LNCaP clone FGC (cell line): Measurements from ENCODE around the gene NECAB2.
A peak's percentile ranks its signal among the peaks of the same experiment; 100 is the strongest.

ENCODE experiments used
- DNase-seq: peaks from one replicate; pipeline ENCODE4 v3.0.0-alpha.2; 2011; ENCODE audit warnings: low read depth
- H3K4me3 ChIP-seq: 2 replicates; pipeline ENCODE4 v1.5.1; 2011; ENCODE audit warnings: mild to moderate bottlenecking, low read depth, low read length, control low read depth
- TF ChIP-seq, protein P1 (sequence below): IDR thresholded peaks from 2 replicates; pipeline ENCODE4 v1.5.1; 2012; ENCODE audit warnings: mild to moderate bottlenecking; ENCODE audit not compliant: control insufficient read depth, insufficient read depth; ENCODE audit errors: extremely low read depth

Gene NECAB2

DNA sequence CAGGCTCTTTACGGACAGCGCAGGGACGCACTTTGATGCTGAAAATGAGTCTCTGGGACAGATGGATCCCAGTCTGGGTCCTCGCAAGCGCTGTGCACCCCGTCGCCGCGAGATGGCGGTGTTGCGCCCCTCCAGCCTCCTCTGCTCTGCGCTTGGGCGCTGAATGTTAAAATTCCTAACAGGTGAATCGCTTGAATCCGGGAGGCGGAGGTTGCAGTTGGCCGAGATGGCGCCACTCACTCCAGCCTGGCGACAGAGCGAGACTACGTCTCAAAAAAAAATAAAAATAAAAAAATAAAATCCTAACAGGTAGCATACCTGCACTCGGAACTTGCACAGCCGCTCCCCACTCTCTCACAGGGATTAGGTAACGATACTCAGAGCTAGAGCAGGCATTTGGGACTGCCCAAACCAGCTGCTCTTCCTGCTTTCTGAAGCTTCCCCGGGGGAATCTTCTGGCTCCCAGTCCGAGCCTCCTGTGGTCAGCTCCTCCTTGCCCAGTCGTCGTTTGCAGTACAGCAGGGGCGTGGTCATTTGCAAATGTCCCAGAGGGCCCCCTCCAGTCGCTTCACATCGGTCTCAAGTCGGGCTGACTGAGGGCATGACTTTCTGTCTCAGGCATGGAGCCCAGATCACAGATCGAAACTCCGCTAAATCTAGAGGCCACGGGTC is 41.2 kb upstream of the NECAB2 start:
- H3K4me3 ChIP-seq = peak overlapping the region; percentile 44
- peak; percentile 49 for DNase-seq
- TF ChIP-seq, protein P1, sequence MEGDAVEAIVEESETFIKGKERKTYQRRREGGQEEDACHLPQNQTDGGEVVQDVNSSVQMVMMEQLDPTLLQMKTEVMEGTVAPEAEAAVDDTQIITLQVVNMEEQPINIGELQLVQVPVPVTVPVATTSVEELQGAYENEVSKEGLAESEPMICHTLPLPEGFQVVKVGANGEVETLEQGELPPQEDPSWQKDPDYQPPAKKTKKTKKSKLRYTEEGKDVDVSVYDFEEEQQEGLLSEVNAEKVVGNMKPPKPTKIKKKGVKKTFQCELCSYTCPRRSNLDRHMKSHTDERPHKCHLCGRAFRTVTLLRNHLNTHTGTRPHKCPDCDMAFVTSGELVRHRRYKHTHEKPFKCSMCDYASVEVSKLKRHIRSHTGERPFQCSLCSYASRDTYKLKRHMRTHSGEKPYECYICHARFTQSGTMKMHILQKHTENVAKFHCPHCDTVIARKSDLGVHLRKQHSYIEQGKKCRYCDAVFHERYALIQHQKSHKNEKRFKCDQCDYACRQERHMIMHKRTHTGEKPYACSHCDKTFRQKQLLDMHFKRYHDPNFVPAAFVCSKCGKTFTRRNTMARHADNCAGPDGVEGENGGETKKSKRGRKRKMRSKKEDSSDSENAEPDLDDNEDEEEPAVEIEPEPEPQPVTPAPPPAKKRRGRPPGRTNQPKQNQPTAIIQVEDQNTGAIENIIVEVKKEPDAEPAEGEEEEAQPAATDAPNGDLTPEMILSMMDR = peak; percentile 98

DNA sequence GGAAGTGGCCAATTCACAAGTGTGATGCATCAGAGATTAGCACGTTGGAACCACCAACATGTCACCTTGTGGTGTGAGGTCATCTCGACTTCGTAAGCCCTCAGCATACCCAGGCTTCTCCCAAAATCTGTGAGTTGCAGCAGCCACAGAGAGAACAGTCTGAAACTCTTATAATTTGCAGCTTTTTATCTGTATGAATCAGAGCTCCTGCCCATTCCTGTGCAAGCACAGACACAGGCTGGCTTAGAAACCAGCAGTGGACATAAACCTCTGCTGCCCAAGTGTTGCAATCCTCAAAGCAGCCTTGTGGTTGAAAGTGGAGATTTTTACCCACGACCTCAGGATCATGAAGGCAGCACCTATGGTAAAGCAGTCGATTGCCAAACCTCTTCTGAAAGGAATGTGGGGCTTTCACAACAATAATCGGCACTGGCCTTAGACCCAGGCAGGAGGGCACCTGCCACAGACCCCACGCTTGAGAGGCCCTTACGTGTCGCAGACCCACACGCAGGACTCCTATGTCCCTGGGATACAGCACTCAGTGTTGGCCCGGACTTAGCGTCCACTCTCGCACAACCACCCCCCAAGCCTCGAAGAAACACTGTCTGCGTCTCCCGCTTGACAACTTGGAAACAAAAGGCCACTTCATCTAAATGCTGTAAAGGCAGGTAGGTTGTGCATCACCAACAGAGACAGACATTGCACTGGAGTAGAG is 39.5 kb upstream of the NECAB2 start:
- DNase-seq = no peak
- TF ChIP-seq, protein P1 = no peak
- H3K4me3 ChIP-seq = no peak overlapping the region

DNA sequence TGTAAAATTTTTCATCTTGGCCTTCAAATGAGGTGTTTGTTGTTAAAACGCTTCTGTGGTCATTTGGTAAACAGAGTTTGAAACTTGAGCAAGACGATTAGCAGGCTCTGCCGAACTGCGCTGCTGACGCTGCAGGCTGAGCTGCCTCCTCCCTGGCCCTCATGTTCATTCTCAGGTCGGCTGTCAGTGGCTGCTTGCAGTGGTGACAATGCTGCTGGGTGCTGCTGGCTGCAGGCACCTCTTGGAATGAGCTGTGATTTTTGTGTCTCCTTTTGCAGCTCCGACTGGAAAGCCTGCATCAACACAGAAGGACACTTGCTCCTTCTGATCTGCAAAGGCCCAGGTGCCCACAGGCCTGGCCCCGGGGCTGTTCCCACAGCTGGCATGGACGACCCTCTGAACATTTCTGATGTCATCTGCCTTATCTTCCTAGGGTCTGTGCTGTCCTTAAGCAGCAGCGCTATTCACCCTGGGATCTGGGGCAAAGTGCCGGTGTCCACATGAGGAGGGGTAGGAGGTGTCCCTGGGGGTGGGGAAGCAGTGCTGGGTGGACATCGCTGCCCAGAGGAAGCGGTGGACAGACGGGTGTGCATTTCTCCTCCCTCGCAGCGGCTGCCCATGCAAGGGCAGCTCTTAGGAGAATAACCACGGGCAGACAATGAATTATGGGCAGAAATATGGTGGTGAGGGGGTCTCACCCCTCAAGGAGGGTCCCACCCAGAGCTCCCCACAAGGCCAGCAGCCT is 38.1 kb upstream of the NECAB2 start:
- TF ChIP-seq, protein P1 = no peak
- DNase-seq = no peak
- H3K4me3 ChIP-seq = no peak overlapping the region

DNA sequence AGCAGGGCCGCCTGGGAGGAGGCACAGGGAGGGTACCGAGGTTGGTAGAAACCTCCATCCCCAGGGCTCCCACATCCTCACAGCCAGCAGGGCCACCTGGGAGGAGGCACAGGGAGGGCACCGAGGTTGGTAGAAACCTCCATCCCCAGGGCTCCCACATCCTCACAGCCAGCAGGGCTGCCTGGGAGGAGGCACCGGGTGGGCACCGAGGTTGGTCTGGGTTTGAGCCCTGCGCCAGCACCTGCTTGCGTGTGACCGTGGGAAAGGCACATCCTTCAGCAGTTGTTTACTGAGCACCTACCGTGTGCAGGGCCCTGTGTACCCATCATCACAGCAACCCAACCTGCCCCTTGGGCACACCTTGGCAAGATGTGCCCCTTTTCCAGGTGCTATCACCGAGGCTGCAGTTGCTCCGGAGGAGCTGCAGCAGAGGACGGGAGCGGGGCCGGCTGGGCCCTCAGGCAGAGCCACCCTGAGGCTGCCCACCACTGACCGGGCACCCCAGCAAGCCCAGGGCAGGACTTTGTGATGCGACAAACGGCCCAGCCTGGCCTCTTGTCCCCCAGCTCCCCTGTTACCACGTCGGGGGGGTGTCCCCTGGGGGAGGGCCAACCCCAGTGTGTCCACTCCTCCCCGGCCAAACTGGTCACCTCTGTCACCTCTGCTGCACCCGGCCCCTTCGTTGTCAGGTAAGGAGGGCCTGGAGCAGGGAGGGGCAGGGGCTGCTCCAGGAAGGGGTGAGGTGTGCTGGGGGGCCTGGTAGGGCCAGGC is 37.1 kb upstream of the NECAB2 start:
- H3K4me3 ChIP-seq = no peak overlapping the region
- DNase-seq = no peak
- TF ChIP-seq, protein P1 = no peak

DNA sequence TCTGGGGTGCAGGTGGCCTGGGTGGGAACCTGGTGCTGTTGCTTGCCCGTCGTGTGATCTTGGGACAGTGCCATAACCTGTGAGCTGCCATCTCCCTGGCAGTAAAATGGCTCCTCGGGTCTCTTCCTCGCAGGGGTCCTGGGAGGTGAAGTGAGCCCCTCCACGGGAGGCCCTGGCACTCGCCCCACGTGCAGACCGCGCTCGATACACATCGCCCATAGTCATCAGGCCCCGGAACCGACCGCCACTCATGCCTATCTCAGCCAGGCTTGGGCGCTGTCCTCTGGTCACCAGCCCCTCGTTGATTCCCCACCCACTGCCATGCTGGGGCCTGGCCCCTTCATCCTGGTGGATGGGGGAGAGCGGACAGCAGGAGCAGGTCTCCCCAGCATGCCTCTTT is 36.5 kb upstream of the NECAB2 start:
- H3K4me3 ChIP-seq = no peak overlapping the region
- TF ChIP-seq, protein P1 = no peak
- no peak for DNase-seq

DNA sequence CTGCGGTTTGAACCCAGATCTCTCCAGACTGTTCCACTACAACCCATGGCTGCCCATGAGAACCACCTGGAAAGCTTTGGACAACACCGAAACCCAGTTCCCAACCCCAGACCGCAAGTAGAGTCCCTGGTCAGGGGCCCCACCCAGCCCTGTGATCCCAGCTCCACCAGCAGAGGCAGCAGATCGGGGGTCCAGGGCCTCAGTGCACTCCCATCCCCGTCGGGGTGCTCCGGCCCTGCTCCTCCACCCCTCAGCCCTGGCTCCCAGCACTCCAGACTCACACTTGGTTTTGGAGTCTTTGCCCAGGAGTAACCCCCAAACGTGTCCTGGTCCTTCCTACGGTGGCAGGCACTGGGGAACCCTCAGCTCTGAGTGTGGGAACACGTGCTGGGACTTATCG is 35.7 kb upstream of the NECAB2 start:
- no peak for DNase-seq
- TF ChIP-seq, protein P1 = no peak
- H3K4me3 ChIP-seq = no peak overlapping the region
